GM21576 (cell line): ENCODE measurements around the gene PEX14.
"Not testable (repeated sequence)": the region's sequence is repeated elsewhere in the genome, so short reads cannot be mapped to it uniquely, and the experiment has no call there.

Source experiments
- ATAC-seq: cut with Tn5 transposase; IDR thresholded peaks from one replicate; pipeline ENCODE4 v1.9.1; 2021; ENCODE audit warnings: mild to moderate bottlenecking, moderate library complexity; ENCODE audit not compliant: unreplicated experiment

PEX14 gene

GRCh38 chr1:10494418-10494753 lies 19.6 kb downstream of the PEX14 start:
- ATAC-seq, result peak; percentile 5

- peak; percentile 74 for ATAC-seq
These were observed 20.2 kb downstream of the PEX14 start for GRCh38 chr1:10494754-10495474.

- ATAC-seq, result no peak
These were observed 20.7 kb downstream of the PEX14 start for GRCh38 chr1:10495475-10495817.

- ATAC-seq, result no peak
These were observed 21.2 kb downstream of the PEX14 start for GRCh38 chr1:10495952-10496351.

GRCh38 chr1:10497109-10497508 lies 22.4 kb downstream of the PEX14 start:
- no peak for ATAC-seq

- ATAC-seq, result no peak
These were observed 23.5 kb downstream of the PEX14 start for GRCh38 chr1:10498231-10498630.

GRCh38 chr1:10502206-10502605 lies 27.5 kb downstream of the PEX14 start:
- no peak for ATAC-seq

- ATAC-seq, result no peak
These were observed 29.5 kb downstream of the PEX14 start for GRCh38 chr1:10504249-10504648.

- not testable (repeated sequence) for ATAC-seq
These were observed 31.4 kb downstream of the PEX14 start for GRCh38 chr1:10506046-10506676.

- no peak for ATAC-seq
These were observed 31.9 kb downstream of the PEX14 start for GRCh38 chr1:10506677-10507047.

- ATAC-seq, result peak; percentile 38
These were observed 32.5 kb downstream of the PEX14 start for GRCh38 chr1:10507111-10507879.

- ATAC-seq, result no peak
These were observed 33.8 kb downstream of the PEX14 start for GRCh38 chr1:10508511-10508951.

GRCh38 chr1:10509809-10510509 lies 35.2 kb downstream of the PEX14 start:
- no peak for ATAC-seq

GRCh38 chr1:10510520-10511493 lies 36.1 kb downstream of the PEX14 start:
- peak; percentile 75 for ATAC-seq

GRCh38 chr1:10511494-10511885 lies 36.7 kb downstream of the PEX14 start:
- no peak for ATAC-seq

GRCh38 chr1:10513199-10513598 lies 38.4 kb downstream of the PEX14 start:
- no peak for ATAC-seq

GRCh38 chr1:10514490-10515235 lies 39.9 kb downstream of the PEX14 start:
- ATAC-seq, result no peak

GRCh38 chr1:10515301-10515975 lies 40.7 kb downstream of the PEX14 start:
- ATAC-seq, result no peak
